Spleen (tissue), 7 donors: Measurements from ENCODE around the gene BAG5.

Experiments
- CTCF ChIP-seq, 11 experiments: fragments of 200-600 bp in 7 of 11; fragments of 450-650 bp in 4 of 11; sonication (generic) in 4 of 11; IDR thresholded peaks in 8 of 11; conservative IDR thresholded peaks in 3 of 11; 1 replicate in 7 of 11; 2 replicates in 4 of 11; pipeline versions ENCODE4 v1.4.0 to v1.8.0; 2016 to 2021; ENCODE audit warnings: antibody characterized with exemption in 11 of 11, inconsistent platforms in 4 of 11, mild to moderate bottlenecking in 1 of 11
- POLR2A ChIP-seq, 3 donors: fragments of 450-650 bp; IDR thresholded peaks; one replicate each; pipeline ENCODE4 v1.5.1; 2017; ENCODE audit warnings: antibody characterized with exemption in 3 of 3, mild to moderate bottlenecking in 1 of 3
- donor health status: DM: no; HTN: no; CAD: no; lungs with moderate emphysema.
- donor health status: DM: no; HTN: no; CAD: no.
- donor health status: DM: no; HTN: no; CAD: no.

GRCh38 chr14:103519043-103519836, 43.2 kb downstream of the BAG5 start:
- TF ChIP-seq CTCF (IDR thresholded peaks at IDR 0.05 in 8 of 11, conservative IDR thresholded peaks at IDR 0.05 in 3 of 11) (no peak), POLR2A (IDR thresholded peaks at IDR 0.05) (no peak)
